HG02870 (cell line): ENCODE measurements around the gene AGAP1.

Experiments used
- ATAC-seq: cut with Tn5 transposase; IDR thresholded peaks from one replicate; pipeline ENCODE4 v1.9.1; 2021; ENCODE audit warnings: mild to moderate bottlenecking, moderate library complexity; ENCODE audit not compliant: unreplicated experiment

AGAP1 gene

GRCh38 chr2:236160366-236161081 is 666.7 kb downstream of the AGAP1 start:
- ATAC-seq: no peak

DNA sequence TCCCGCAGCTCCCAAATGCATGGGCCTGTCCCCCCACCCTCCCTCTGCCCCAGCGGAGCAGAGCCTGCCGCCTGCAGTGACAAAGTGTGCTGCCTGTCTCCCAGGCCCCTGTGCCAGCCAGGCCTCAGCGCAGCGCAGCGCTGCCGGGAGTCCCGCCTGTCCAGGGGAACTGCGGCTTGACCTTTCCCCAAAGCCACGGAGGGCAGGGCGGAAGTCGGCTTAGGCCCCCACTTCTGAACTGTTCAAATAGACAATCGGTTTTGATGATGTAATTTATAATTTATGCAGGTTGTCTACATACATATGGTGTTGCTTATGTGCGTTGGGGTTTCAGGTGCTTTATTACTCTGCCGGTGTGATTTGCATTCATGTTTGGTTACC is 667.2 kb downstream of the AGAP1 start:
- no peak for ATAC-seq

GRCh38 chr2:236161531-236161930 is 667.7 kb downstream of the AGAP1 start:
- ATAC-seq: no peak

GRCh38 chr2:236162031-236162845 is 668.4 kb downstream of the AGAP1 start:
- no peak for ATAC-seq

- no peak for ATAC-seq
Measured at GRCh38 chr2:236162882-236163470, 669.1 kb downstream of the AGAP1 start.

GRCh38 chr2:236163471-236164200 is 669.8 kb downstream of the AGAP1 start:
- no peak for ATAC-seq

DNA sequence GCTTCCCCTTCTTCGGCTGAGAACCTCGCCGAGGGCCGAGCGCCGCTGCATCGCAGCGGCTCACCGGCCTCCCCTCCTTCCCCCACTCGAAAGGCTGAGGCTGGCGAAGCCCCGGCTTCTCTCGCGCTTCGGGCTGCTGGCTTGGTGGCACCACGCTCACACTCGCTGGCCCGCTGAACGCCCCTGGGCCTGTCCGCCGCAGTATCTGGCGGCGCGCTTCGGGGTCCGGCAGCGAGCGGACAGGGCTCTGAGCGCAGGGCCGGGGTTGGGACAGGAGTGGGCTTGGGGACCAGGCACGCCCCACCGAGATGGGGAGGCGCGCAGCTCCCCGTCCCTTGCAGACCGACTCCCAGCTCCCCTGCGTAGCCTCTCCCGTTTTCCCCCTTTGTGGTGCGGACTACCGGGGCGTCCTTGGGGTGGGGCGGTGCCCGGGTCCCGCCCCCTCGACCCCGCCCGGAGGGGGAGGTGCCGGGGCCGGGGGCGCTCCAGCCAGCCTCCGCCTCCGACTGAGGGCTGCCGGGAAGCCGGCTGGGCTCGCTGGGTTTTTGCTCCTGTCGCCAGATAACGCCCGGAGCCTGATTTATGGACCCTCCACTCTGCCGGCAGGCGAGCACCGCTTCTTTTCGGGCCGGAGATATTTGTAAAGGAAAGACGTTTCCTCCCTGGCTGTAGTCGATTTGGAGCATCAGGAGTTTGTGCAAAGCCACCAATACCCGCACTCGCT is 670.5 kb downstream of the AGAP1 start:
- ATAC-seq: no peak

DNA sequence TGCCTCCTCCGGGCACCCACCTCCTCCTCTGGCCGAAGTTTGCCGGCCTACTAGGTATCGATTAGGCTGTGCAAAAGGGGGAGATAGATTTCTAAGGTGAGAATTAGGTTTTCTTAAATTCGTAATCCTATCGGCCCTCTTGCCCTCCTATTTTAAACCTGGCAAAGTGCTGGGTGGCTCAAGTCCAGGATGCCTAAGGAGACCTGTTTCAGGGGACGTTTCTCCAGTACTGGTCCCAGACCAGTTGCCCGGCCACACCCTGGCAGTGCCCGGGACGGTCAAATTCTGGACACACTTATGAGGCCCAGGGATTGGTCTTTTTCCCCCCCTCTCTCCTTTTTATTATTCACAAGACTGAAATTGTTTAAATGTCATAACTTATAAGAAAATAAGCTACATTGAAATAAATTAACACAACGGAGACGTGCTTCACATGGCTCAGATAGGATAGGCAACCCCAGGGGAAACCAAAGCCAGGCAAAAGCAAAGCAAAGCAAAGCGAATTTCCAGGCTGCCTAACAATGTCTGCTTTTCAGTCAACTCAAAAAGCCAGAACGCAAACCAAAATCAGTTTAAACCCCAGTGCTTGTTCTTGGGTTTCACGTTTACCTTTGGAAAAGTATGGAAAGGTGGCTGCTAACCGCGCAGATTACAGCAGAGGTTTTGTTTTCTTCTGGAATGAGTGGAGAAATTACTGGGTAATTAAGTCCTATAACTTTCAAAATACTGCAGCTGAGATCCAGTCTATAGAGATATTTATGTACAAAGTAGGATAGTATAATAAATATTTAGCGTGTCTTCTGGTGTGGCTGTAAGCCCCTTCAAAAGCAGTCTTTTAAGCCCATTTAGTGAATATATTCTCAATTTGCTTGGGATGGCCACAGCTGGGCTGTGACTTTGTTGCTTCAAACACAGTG is 671.3 kb downstream of the AGAP1 start:
- ATAC-seq: no peak

- ATAC-seq: no peak
Measured at GRCh38 chr2:236165842-236166795, 672.3 kb downstream of the AGAP1 start.

DNA sequence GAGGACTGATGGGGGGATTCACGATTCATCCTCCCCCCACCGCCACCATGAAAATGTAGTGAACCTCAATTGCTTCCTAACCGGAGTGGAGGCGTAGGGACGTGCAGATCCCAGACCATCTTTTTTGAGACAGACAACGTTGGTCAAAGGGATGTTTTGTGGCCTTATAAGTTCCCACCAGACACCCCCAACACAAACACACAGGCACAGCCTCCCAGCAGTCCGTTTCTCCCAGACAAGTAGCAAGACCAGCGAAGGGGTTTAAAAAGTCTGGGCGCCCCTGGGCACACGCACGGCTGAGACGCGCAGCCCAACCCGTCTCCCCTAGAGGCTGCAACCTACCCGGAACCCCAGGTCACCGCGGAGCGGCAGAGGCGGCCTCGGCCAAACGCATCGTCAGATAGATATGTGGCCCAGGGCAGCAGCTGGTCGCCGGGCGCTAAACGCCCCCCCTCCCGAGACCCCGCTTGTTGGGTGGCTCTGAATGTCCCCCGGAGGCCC is 673.0 kb downstream of the AGAP1 start:
- ATAC-seq: no peak

DNA sequence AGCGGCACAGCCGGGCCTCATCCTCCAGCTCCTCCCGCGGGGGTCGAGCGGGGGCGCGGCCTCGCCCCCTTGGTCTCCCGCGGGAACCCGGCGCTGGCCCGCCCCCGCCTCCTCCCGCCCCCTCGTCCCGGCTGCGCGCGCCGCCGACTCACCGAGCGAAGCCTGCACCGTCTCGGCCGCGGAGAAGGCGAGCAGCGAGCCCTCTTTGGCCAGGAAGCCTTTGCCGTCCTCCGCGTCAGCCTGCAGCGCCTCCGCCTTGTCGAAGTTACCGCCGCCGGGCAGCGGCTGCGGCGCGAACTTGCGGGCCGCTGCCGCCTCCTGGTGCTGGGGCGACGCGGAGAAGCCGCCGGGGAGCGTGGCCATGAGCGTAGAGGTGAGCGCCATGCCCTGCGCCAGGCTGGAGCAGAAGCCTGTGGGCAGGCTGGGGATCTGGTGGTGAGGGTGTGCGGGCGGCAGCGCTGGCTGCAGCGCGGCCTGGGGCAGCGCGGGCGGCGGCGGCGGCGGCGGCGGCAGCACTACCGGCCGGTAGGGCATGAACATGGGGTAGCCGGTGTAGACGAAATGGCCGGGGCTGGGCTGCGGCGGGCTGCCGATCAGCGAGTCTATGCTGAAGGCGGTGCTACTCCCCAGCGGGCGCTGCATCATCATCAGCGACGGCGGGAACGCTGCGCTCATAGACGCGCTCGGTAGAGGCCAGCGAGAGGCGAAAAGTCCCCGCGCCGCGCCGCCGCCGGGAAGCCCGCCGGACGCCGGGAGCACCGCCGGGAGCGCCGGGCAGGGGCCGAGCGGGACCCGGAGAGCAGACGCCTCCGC is 673.7 kb downstream of the AGAP1 start:
- ATAC-seq: no peak

DNA sequence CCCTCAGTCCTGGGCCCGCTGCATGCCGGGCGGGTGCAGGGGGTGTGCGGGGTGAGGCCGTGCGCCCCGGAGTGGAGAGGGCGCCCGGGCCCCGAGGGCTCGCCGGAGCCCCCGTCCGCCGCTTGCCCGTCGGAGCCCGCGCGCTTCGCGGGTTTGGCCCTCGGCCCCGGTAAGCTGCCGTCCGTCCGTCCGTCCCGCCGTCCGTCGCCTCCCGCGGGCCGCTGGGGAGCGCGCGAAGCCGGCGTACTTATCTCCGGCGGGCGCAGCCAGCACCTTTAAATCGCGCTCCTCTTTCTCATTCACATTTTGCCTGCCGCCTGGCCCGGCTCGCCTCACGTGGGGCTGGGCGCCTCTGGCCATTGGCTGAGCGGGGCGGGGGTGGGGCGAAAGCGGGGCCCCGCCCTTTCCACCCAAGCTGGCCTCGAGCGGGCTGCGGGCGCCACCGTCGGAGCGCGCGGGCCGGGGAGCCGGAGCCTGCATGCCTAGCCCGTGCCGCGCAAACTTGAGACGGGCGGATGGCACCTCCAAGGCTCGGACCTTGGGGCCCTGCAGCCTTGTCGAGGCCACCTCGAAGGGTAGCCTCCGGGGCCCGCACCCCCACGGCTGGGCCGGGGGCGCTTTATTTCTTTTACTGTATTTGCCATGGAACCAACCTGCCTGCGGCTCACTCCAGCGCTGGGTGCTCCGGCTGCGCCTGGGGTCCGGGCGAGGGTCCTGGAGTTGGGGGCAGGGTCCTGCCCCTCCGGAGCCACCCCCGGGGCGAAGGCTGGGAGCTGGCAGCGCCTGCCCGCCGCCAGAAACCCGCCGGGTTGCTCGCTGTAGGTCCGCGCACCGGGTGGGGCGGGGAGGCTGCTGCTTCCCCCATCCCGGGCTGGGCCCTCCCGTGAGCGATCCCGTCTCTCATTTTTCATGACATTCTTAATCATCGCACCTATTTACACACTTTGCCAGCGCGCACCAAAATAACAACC is 674.6 kb downstream of the AGAP1 start, which contains the start of gene GBX2:
Gene GBX2 (minus strand): TSS at position 277 of the 971 bp plus-strand sequence. CDS start 415 bp downstream, outside the sequence.
- ATAC-seq: no peak

- ATAC-seq: no peak
Measured at GRCh38 chr2:236169151-236169721, 675.4 kb downstream of the AGAP1 start.

- no peak for ATAC-seq
Measured at GRCh38 chr2:236169741-236170589, 676.1 kb downstream of the AGAP1 start.
